ENCODE results near the gene CDH18.

CDH18 gene

GRCh38 chr5:19605846-19606407 is 382.1 kb downstream of the CDH18 start:
- H3K9ac ChIP-seq (ENCODE audit: low read depth, low read length) = no peak overlapping the region
- H3K36me3 ChIP-seq (ENCODE audit: insufficient read depth, low read length) = no peaks in the 10 kb centered on the region
- TF ChIP-seq CTCF (IDR thresholded peaks at IDR 0.05; ENCODE audit: borderline replicate concordance, extremely low read depth, low read length, poor library complexity, severe bottlenecking) (no peak), EZH2 (IDR thresholded peaks at IDR 0.05; ENCODE audit: borderline replicate concordance, low read depth, low read length, severe bottlenecking) (no peak)
- H3K79me2 ChIP-seq (ENCODE audit: insufficient read depth, low read length) = no peaks in the 10 kb centered on the region
- H4K20me1 ChIP-seq (ENCODE audit: insufficient read depth, low read length) = no peaks in the 10 kb centered on the region
- H2AFZ ChIP-seq (ENCODE audit: low read depth, low read length) = no peak overlapping the region
- no peak for ATAC-seq (ENCODE audit: insufficient read depth, low read depth)
- no peak overlapping the region for H3K4me3 ChIP-seq (ENCODE audit: low read depth in 1 of 2, low read length in 2 of 2)
- H3K27me3 ChIP-seq (ENCODE audit: insufficient read depth, low read length, poor library complexity) = no peaks in the 10 kb centered on the region
- peaks cover 2% of the 10 kb centered on the region for H3K9me3 ChIP-seq (ENCODE audit: insufficient read depth, low read length, severe bottlenecking)
- DNase-seq = no peak
- no peak overlapping the region for H3K4me2 ChIP-seq (ENCODE audit: insufficient read depth, low read length)
- H3K4me1 ChIP-seq (ENCODE audit: insufficient read depth, low read length) = no peaks in the 10 kb centered on the region
- no peak overlapping the region for H3K27ac ChIP-seq (ENCODE audit: low read length)

GRCh38 chr5:19584131-19584530 is 403.9 kb downstream of the CDH18 start:
- ATAC-seq (ENCODE audit: insufficient read depth, low read depth) (no peak), DNase-seq (no peak)
- H4K20me1 ChIP-seq (ENCODE audit: insufficient read depth, low read length) = no peaks in the 10 kb centered on the region
- TF ChIP-seq CTCF (IDR thresholded peaks at IDR 0.05; ENCODE audit: borderline replicate concordance, extremely low read depth, low read length, poor library complexity, severe bottlenecking) (no peak), EZH2 (IDR thresholded peaks at IDR 0.05; ENCODE audit: borderline replicate concordance, low read depth, low read length, severe bottlenecking) (no peak)
- H3K9me3 ChIP-seq (ENCODE audit: insufficient read depth, low read length, severe bottlenecking) = no peaks in the 10 kb centered on the region
- H3K27ac ChIP-seq (ENCODE audit: low read length) = no peak overlapping the region
- no peak overlapping the region for H3K4me2 ChIP-seq (ENCODE audit: insufficient read depth, low read length)
- no peak overlapping the region for H2AFZ ChIP-seq (ENCODE audit: low read depth, low read length)
- H3K4me1 ChIP-seq (ENCODE audit: insufficient read depth, low read length) = no peaks in the 10 kb centered on the region
- no peaks in the 10 kb centered on the region for H3K79me2 ChIP-seq (ENCODE audit: insufficient read depth, low read length)
- H3K27me3 ChIP-seq (ENCODE audit: insufficient read depth, low read length, poor library complexity) = no peaks in the 10 kb centered on the region
- H3K4me3 ChIP-seq (ENCODE audit: low read depth in 1 of 2, low read length in 2 of 2) = no peak overlapping the region
- no peaks in the 10 kb centered on the region for H3K36me3 ChIP-seq (ENCODE audit: insufficient read depth, low read length)
- H3K9ac ChIP-seq (ENCODE audit: low read depth, low read length) = no peak overlapping the region

GRCh38 chr5:19577882-19578281 is 410.1 kb downstream of the CDH18 start:
- DNase-seq (no peak), ATAC-seq (ENCODE audit: insufficient read depth, low read depth) (no peak)
- Histone ChIP-seq H3K36me3 (ENCODE audit: insufficient read depth, low read length) (no peaks in the 10 kb centered on the region), H4K20me1 (ENCODE audit: insufficient read depth, low read length) (no peaks in the 10 kb centered on the region), H3K79me2 (ENCODE audit: insufficient read depth, low read length) (no peaks in the 10 kb centered on the region), H3K4me3 (ENCODE audit: low read depth in 1 of 2, low read length in 2 of 2) (no peak overlapping the region), H3K4me1 (ENCODE audit: insufficient read depth, low read length) (no peaks in the 10 kb centered on the region), H3K27me3 (ENCODE audit: insufficient read depth, low read length, poor library complexity) (no peaks in the 10 kb centered on the region), H3K9me3 (ENCODE audit: insufficient read depth, low read length, severe bottlenecking) (no peaks in the 10 kb centered on the region), H3K27ac (ENCODE audit: low read length) (no peak overlapping the region), H2AFZ (ENCODE audit: low read depth, low read length) (no peak overlapping the region), H3K9ac (ENCODE audit: low read depth, low read length) (no peak overlapping the region), H3K4me2 (ENCODE audit: insufficient read depth, low read length) (no peak overlapping the region)
- TF ChIP-seq CTCF (IDR thresholded peaks at IDR 0.05; ENCODE audit: borderline replicate concordance, extremely low read depth, low read length, poor library complexity, severe bottlenecking) (no peak), EZH2 (IDR thresholded peaks at IDR 0.05; ENCODE audit: borderline replicate concordance, low read depth, low read length, severe bottlenecking) (no peak)

- ATAC-seq (ENCODE audit: insufficient read depth, low read depth) = no peak
- no peaks in the 10 kb centered on the region for H3K27me3 ChIP-seq (ENCODE audit: insufficient read depth, low read length, poor library complexity)
- H4K20me1 ChIP-seq (ENCODE audit: insufficient read depth, low read length) = no peaks in the 10 kb centered on the region
- TF ChIP-seq EZH2 (IDR thresholded peaks at IDR 0.05; ENCODE audit: borderline replicate concordance, low read depth, low read length, severe bottlenecking) = no peak
- no peak for TF ChIP-seq CTCF (IDR thresholded peaks at IDR 0.05; ENCODE audit: borderline replicate concordance, extremely low read depth, low read length, poor library complexity, severe bottlenecking)
- no peak overlapping the region for H3K4me2 ChIP-seq (ENCODE audit: insufficient read depth, low read length)
- H3K9me3 ChIP-seq (ENCODE audit: insufficient read depth, low read length, severe bottlenecking) = no peaks in the 10 kb centered on the region
- no peak overlapping the region for H3K27ac ChIP-seq (ENCODE audit: low read length)
- H3K9ac ChIP-seq (ENCODE audit: low read depth, low read length) = no peak overlapping the region
- no peaks in the 10 kb centered on the region for H3K4me1 ChIP-seq (ENCODE audit: insufficient read depth, low read length)
- no peak overlapping the region for H2AFZ ChIP-seq (ENCODE audit: low read depth, low read length)
- H3K36me3 ChIP-seq (ENCODE audit: insufficient read depth, low read length) = no peaks in the 10 kb centered on the region
- H3K4me3 ChIP-seq (ENCODE audit: low read depth in 1 of 2, low read length in 2 of 2) = no peak overlapping the region
- no peaks in the 10 kb centered on the region for H3K79me2 ChIP-seq (ENCODE audit: insufficient read depth, low read length)
- no peak for DNase-seq
Observed at GRCh38 chr5:19568004-19568403, 420.0 kb downstream of the CDH18 start.

Measured in DND-41 (cell line).